Activated CD8-positive, alpha-beta memory T cell treated with anti-CD3 and anti-CD28 coated beads for 36 hours (primary cell): ENCODE results near the gene LSM2. TPM values are rescaled to one million over a fixed set of nuclear protein-coding genes. Genes with fewer than 3 reads are reported as not detected.

Experiments used
- CTCF ChIA-PET: fragments of 350-600 bp; sonication (Branson Sonifier 250); formaldehyde crosslinking; loops from one replicate; lab custom pipeline; 2021; ENCODE audit warnings: antibody characterized with exemption; lab: Charles Lee
- POLR2A ChIA-PET: fragments of 350-600 bp; sonication (Branson Sonifier 250); formaldehyde crosslinking; loops from one replicate; lab custom pipeline; 2021; ENCODE audit warnings: antibody characterized with exemption; lab: Charles Lee
- total RNA-seq, 2 experiments: library from RNA; stranded (reverse); gene quantifications; one replicate each; pipeline ENCODE4 v1.2.3, GENCODE V29; 2021

Gene LSM2
- total RNA-seq, 2 experiments from 2014 or later = 154 to 166 TPM

DNA sequence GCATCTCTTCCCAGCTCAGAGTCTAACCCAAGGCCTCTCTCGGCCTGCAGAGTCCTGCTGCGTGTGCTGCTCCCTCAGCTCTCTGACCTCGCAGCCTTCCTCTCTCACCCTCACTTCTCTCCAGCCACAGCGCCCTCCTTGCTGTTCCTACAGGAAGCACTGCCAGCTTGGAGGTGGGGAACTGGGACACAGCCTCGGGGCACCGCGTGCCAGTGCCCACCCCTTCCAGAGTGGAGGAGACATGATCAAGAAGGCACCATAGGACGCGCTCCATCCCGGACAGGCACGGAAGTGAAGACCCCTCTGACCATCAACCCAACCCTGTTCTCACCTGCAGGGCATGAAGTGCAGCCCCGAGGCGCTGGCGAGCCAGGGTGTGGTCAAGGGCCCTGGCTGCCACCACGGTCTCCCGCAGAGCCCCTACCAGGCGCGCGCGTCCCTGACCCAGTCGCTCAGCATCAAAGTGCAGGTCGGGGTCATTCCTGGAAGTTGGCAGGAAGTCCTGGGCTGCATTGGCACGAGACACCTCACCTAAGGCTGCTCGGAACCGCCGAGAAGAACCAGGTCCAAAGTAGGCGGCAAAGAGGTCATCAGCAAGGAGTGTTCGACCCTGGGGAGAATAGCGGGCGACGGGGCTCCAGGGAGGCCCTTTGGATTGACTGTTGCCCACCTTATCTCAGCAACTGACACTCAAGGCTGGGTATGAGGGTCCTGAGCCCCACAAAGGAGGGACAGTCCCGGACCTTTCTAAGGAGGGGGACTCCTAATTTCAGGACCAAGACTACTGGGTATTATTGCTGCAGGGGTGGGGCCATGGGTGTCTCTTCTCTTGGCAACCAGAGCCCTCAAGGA lies 30.9 kb downstream of the LSM2 start:
- ChIA-PET CTCF (interaction anchor here (0.6 to 0.7 kb wide), 2 partner anchors 46 to 48 kb away, joined by 3 read pairs; no protein-coding TSS in a partner anchor), POLR2A (no interaction called here)

DNA sequence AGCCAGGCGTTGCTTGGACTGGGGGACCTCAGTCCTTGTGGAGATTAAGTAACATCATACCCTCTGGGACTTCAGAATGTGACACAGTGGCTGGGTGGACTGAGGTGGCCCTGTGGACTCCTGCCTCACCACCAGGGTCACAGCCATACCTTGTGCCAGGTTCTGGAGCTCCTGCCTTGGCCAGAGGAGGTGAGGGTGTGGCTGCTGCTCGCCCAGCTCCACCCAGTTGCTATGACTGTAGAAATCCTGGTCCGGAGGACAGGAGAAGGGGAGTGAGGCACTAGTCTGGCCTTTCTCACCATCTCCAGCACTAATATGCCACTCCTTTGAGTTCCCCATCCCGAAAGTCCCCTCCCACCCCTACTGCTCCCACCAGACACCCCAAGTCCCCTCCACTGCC lies 31.6 kb downstream of the LSM2 start:
- CTCF ChIA-PET = interaction anchor here (0.6 to 0.9 kb wide), 3 partner anchors 17 to 47 kb away, joined by 3 read pairs; no protein-coding TSS in a partner anchor
- POLR2A ChIA-PET = interaction anchor here (0.6 kb wide), 1 partner anchor 115 kb away, joined by 3 read pairs; no protein-coding TSS in a partner anchor

GRCh38 chr6:31771992-31772358 lies 34.8 kb downstream of the LSM2 start:
- ChIA-PET POLR2A (interaction anchor here (0.7 kb wide), 1 partner anchor 27 kb away, joined by 4 read pairs; no protein-coding TSS in a partner anchor), CTCF (interaction anchor here (1.0 to 3.6 kb wide), 2 partner anchors 19 to 34 kb away, joined by 3 to 23 read pairs; partner anchors contain the start of gene CLIC1)

- POLR2A ChIA-PET = no interaction called here
- CTCF ChIA-PET = interaction anchor here (0.7 to 3.6 kb wide), 8 partner anchors 18 to 160 kb away, joined by 3 to 23 read pairs (median 8); partner anchors contain the start of genes CLIC1, DDAH2 and MSH5
Observed at GRCh38 chr6:31770860-31771259, 35.9 kb downstream of the LSM2 start.

- POLR2A ChIA-PET = interaction anchor here (0.7 to 1.1 kb wide), 4 partner anchors 9 to 37 kb away, joined by 3 to 4 read pairs (median 3); partner anchors contain the start of gene LSM2
- CTCF ChIA-PET = interaction anchor here (0.7 to 3.6 kb wide), 16 partner anchors 11 to 211 kb away, joined by 3 to 23 read pairs (median 6); partner anchors contain the start of genes CLIC1, DDAH2, HSPA1B and LY6G5C
Observed at GRCh38 chr6:31769684-31770371, 36.9 kb downstream of the LSM2 start.

DNA sequence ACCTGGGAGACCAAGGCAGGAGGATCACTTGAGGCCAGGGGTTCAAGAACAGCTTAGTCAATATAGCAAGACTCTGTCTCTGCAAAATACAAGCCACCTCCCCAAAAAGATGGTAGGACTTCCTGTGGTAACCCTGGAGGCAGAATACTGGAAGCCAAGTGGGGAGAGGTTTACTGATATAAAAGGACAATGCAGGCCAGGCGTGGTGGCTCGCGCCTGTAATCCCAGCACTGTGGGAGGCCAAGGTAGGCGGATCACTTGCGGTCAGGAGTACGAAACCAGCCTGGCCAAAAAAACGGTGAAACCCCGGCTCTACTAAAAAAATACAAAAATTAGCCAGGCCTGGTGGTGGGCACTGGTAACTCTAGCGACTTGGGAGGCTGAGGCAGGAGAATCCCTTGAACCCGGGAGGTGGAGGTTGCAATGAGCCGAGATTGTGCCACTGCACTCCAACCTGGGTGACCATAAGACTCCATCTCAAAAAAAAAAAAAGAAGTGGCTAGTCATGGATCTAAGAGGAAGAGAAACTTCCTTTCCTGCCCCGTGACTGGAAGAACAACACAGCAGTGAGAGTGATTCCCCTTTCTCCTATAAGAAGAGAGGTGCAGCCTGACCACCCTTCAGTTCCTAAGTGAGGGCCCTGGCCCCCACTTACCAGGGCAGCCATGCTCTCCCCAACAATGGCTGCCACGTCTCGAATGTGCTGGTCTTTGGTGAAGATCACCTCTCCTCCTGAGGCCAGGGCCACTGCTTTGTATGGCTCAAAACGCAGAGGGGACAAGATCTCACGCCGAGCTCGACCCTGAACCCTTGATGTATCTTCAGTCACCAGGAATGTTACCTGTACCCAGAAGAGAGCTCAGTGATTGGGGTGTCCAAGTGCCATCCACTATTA lies 38.2 kb downstream of the LSM2 start:
- ChIA-PET CTCF (interaction anchor here (0.5 to 3.6 kb wide), 7 partner anchors 10 to 106 kb away, joined by 3 to 23 read pairs (median 9); partner anchors contain the start of genes CLIC1, LY6G5C and MSH5), POLR2A (interaction anchor here (1.1 kb wide), 1 partner anchor 11 kb away, joined by 3 read pairs; no protein-coding TSS in a partner anchor)

GRCh38 chr6:31767096-31767645 lies 39.6 kb downstream of the LSM2 start:
- CTCF ChIA-PET = interaction anchor here (1.1 kb wide), 1 partner anchor 59 kb away, joined by 4 read pairs; no protein-coding TSS in a partner anchor
- POLR2A ChIA-PET = no interaction called here

DNA sequence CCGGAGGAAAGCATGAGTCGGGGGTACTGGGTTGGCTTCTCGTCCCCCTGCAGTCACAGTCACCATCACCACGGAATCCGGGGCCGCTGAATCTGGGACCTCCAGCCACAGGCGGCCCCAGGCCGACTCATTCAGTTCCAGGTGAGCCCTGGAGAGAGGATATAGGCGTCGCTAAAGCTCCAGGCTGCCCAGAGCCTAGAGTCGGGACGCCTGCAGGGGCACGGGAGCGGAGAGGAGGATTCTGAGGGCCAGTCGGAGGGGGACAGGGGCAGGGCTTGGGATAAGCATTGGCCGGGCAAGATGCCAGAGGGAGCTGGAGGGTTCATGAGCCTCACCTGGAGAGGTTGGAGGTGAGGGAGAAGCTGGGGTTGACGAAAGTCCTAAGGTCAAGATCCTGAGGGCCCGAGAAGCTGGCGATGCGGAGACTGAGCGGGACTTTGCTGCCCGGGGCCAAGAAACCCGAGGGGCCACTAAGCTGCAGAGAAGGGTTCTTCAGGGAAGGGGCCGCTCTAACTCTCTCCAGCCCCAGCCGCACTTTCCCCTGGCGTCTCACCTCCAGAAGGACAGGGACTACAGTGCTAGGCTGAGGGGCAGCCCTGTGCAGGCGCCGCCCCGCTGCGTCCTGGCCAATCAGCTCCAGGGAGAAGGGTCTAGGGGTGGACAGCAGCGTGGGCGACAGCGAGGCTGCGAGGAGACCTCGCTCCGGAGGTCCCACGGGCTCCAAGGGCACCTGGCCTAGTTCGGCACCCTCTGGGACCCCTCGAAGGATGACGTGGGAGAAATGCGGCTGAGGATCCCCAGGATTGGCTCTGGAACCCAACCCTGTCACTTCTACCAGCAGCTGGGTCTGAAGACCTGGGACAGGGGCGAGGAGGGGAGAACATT lies 40.6 kb downstream of the LSM2 start:
- ChIA-PET POLR2A (interaction anchor here (0.5 kb wide), 1 partner anchor 29 kb away, joined by 6 read pairs; no protein-coding TSS in a partner anchor), CTCF (interaction anchor here (1.2 kb wide), 1 partner anchor 25 kb away, joined by 3 read pairs; no protein-coding TSS in a partner anchor)

- ChIA-PET CTCF (interaction anchor here (1.1 to 1.2 kb wide), 2 partner anchors 26 to 36 kb away, joined by 3 read pairs; no protein-coding TSS in a partner anchor), POLR2A (no interaction called here)
Observed at GRCh38 chr6:31765559-31765909, 41.2 kb downstream of the LSM2 start.

- ChIA-PET CTCF (no interaction called here), POLR2A (no interaction called here)
Observed at GRCh38 chr6:31764198-31764597, 42.6 kb downstream of the LSM2 start.

DNA sequence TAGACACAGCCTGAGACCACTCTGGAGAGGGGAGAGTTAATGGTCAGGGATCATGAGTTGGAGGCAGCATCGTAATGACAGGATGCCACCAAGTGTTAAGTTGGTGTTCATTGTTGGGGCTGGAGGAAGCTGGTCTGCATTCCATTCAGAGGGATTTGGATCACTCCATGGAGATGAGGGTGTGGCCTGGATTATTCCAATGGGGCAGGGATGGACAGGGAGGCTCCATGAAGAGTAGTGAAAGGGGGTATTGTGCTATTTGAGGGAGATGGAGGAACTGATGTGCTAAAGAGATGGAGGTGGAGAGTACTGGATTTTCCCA lies 43.2 kb downstream of the LSM2 start:
- ChIA-PET POLR2A (no interaction called here), CTCF (no interaction called here)

GRCh38 chr6:31762878-31763618 lies 43.7 kb downstream of the LSM2 start:
- ChIA-PET POLR2A (no interaction called here), CTCF (no interaction called here)

DNA sequence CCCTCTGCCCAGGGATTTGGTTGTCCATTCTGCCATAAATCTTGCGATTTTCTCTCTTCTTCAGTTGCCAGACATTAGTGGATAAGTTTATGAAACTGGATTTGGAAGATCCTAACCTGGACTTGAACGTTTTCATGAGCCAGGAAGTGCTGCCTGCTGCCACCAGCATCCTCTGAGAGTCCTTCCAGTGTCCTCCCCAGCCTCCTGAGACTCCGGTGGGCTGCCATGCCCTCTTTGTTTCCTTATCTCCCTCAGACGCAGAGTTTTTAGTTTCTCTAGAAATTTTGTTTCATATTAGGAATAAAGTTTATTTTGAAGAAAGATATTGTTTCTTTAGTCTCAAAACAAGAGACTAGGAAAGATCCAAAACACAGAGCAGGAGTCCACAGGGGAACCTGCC lies 44.4 kb downstream of the LSM2 start, which contains the start of gene SAPCD1:
TSS of gene SAPCD1 (plus strand) at position 301 of the 400 bp plus-strand sequence. CDS start 399 bp downstream, outside the sequence.
- POLR2A ChIA-PET = no interaction called here
- CTCF ChIA-PET = interaction anchor here (0.6 kb wide), 1 partner anchor 21 kb away, joined by 3 read pairs; no protein-coding TSS in a partner anchor

GRCh38 chr6:31761343-31761742 lies 45.4 kb downstream of the LSM2 start:
- CTCF ChIA-PET = no interaction called here
- POLR2A ChIA-PET = no interaction called here

DNA sequence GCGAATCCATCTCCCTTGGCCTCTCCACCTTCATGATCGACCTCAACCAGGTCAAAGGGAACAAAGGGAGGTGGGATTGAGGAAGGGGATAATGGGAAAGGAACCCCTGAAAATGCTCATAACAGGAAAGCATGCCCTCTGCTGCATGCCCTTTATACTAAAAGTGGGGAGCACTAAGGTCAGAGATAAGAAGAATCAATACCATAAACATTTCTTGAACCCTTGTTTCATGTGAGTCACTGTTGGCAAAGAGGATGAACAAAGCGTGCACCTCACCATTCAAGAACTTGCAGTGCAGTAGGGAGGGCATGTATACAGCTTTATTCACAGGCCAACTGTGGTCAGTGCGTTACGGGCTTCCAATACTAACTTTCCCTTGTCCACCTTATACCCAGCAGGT lies 46.0 kb downstream of the LSM2 start:
- POLR2A ChIA-PET = no interaction called here
- CTCF ChIA-PET = interaction anchor here (0.5 kb wide), 1 partner anchor 148 kb away, joined by 3 read pairs; no protein-coding TSS in a partner anchor

DNA sequence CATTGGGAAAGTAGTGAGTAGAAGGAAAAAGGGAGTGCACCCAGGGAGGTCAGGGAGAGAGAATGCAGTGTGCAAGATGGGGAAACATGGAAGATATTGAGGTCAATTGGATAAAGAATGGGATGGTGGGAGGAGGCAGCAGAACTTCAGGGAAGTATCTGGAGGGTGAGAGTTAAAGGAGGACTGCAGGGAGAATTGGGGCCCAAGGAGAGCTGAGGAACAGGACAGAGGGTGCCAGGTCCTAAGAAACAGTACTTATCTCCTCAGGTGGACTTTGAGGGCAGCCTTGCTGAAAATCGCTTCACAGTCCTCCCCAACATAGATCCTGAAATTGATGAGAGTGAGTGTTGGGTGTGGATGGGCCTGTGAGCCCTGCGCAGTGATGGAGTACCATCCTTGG lies 48.5 kb downstream of the LSM2 start:
- ChIA-PET POLR2A (interaction anchor here (0.9 to 1.3 kb wide), 2 partner anchors 11 to 37 kb away, joined by 3 read pairs; no protein-coding TSS in a partner anchor), CTCF (interaction anchor here (1.7 kb wide), 1 partner anchor 11 kb away, joined by 8 read pairs; no protein-coding TSS in a partner anchor)
